ENCODE results near the gene TCHP. TPM values are rescaled to one million over a fixed set of nuclear protein-coding genes. Genes with fewer than 3 reads are reported as not detected.

The TCHP gene
- total and polyA plus RNA-seq, 7 donors, result 12.5 to 42.9 (median 16.0) TPM

- no peaks in the 10 kb centered on the region for H3K9me3 ChIP-seq
- peaks cover 13 to 54% (median 22%) of the 10 kb centered on the region in 4 donors for H3K36me3 ChIP-seq
- H3K27ac ChIP-seq, result no peak overlapping the region
- no peak overlapping the region for H3K4me3 ChIP-seq
- intact Hi-C loops (cut with DNase I), result no loop called here
- TF ChIP-seq POLR2AphosphoS5 (IDR thresholded peaks at IDR 0.05) (no peak), EP300 (IDR thresholded peaks at IDR 0.05) (no peak), POLR2A (IDR thresholded peaks at IDR 0.05) (no peak)
- TF ChIP-seq, protein P1, sequence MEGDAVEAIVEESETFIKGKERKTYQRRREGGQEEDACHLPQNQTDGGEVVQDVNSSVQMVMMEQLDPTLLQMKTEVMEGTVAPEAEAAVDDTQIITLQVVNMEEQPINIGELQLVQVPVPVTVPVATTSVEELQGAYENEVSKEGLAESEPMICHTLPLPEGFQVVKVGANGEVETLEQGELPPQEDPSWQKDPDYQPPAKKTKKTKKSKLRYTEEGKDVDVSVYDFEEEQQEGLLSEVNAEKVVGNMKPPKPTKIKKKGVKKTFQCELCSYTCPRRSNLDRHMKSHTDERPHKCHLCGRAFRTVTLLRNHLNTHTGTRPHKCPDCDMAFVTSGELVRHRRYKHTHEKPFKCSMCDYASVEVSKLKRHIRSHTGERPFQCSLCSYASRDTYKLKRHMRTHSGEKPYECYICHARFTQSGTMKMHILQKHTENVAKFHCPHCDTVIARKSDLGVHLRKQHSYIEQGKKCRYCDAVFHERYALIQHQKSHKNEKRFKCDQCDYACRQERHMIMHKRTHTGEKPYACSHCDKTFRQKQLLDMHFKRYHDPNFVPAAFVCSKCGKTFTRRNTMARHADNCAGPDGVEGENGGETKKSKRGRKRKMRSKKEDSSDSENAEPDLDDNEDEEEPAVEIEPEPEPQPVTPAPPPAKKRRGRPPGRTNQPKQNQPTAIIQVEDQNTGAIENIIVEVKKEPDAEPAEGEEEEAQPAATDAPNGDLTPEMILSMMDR (IDR thresholded peaks at IDR 0.05), result no peak
- H3K4me1 ChIP-seq, result peaks cover 0 to 15% (median 7%) of the 10 kb centered on the region in 4 donors
- WGBS, 2 donors, result 94 to 97% methylated on average over 7 of the region's 7 CpGs
- no peaks in the 10 kb centered on the region for H3K27me3 ChIP-seq
- DNase-seq, result no peak
Measured at GRCh38 chr12:109938947-109939346, 38.9 kb downstream of the TCHP start.

DNA sequence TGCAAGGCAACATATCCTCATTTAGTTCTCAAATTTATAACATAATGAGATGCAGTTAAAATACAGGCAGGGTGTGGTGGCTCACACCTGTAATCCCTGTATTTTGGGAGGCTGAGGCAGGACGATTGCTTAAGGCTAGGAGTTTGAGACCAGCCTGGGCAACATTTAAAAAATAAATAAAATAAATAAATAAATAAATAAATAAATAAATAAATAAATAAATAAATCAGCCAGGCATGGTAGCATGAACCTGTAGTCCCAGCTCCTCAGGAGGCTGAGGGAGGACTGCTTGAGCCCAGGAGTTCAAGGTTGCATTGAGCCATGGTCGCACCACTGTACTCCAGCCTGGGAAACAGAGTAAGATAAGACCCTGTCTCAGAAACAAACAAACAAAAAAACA is 39.4 kb downstream of the TCHP start:
- DNase-seq, result no peak
- 56 to 83% methylated on average over 2 of the region's 2 CpGs for WGBS, 2 donors
- peaks cover 13 to 48% (median 22%) of the 10 kb centered on the region in 4 donors for H3K36me3 ChIP-seq
- H3K27ac ChIP-seq, result no peak overlapping the region
- intact Hi-C loops (cut with DNase I), result no loop called here
- H3K9me3 ChIP-seq, result no peaks in the 10 kb centered on the region
- H3K4me3 ChIP-seq, result no peak overlapping the region
- TF ChIP-seq EP300 (IDR thresholded peaks at IDR 0.05) (no peak), POLR2AphosphoS5 (IDR thresholded peaks at IDR 0.05) (no peak), POLR2A (IDR thresholded peaks at IDR 0.05) (no peak)
- TF ChIP-seq, protein P1 (IDR thresholded peaks at IDR 0.05), result no peak
- no peaks in the 10 kb centered on the region for H3K27me3 ChIP-seq
- H3K4me1 ChIP-seq, result peaks cover 0 to 15% (median 7%) of the 10 kb centered on the region in 4 donors

GRCh38 chr12:109940339-109940923 is 40.4 kb downstream of the TCHP start:
- intact Hi-C loops (cut with DNase I), result no loop called here
- H3K36me3 ChIP-seq, result peaks cover 13 to 39% (median 22%) of the 10 kb centered on the region in 4 donors
- no peaks in the 10 kb centered on the region for H3K27me3 ChIP-seq
- 21 to 71% methylated on average over 6 of the region's 6 CpGs for WGBS, 2 donors
- TF ChIP-seq EP300 (IDR thresholded peaks at IDR 0.05) (no peak), POLR2AphosphoS5 (IDR thresholded peaks at IDR 0.05) (no peak), POLR2A (IDR thresholded peaks at IDR 0.05) (no peak)
- TF ChIP-seq, protein P1 (IDR thresholded peaks at IDR 0.05), result no peak
- H3K4me1 ChIP-seq, result peaks cover 0 to 15% (median 8%) of the 10 kb centered on the region in 4 donors
- H3K27ac ChIP-seq, result no peak overlapping the region
- DNase-seq, result no peak
- no peaks in the 10 kb centered on the region for H3K9me3 ChIP-seq
- H3K4me3 ChIP-seq, result no peak overlapping the region

DNA sequence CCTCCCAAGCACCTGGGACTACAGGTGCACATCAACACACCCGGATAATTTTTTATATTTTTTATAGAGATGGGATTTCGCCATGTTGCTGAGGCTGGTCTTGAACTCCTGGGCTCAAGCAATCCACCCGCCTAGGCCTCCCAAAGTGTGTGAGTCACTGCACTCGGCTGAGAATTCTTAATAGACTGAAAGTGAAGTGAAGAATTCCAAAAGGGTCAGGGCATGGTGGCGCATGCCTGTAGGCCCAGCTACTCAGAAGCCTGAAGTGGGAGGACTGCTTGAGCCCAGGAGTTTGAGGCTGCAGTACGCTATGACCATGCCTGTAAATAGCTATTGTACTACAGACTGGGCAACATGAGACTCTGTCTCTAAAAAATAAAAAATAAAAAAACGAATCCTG is 43.7 kb downstream of the TCHP start:
- H3K4me1 ChIP-seq, result peaks cover 0 to 40% (median 32%) of the 10 kb centered on the region in 4 donors
- H3K27ac ChIP-seq, result no peak overlapping the region
- peaks cover 0 to 18% (median 5%) of the 10 kb centered on the region in 4 donors for H3K36me3 ChIP-seq
- no peaks in the 10 kb centered on the region for H3K9me3 ChIP-seq
- TF ChIP-seq POLR2AphosphoS5 (IDR thresholded peaks at IDR 0.05), result no peak
- no peak for TF ChIP-seq POLR2A (IDR thresholded peaks at IDR 0.05)
- TF ChIP-seq, protein P1 (IDR thresholded peaks at IDR 0.05), result no peak
- TF ChIP-seq EP300 (IDR thresholded peaks at IDR 0.05), result no peak
- intact Hi-C loops (cut with DNase I), result no loop called here
- H3K4me3 ChIP-seq, result no peak overlapping the region
- H3K27me3 ChIP-seq, result no peaks in the 10 kb centered on the region
- DNase-seq, result no peak
- 93 to 95% methylated on average over 7 of the region's 7 CpGs for WGBS, 2 donors

All from sigmoid colon (tissue), 7 donors.